H1 (cell line): ENCODE data around the gene TSGA10IP. TPM values are rescaled to one million over a fixed set of nuclear protein-coding genes. Genes with fewer than 3 reads are reported as not detected.

ENCODE experiments used
- ASH2L ChIP-seq: fragments of 200-600, 300-600 bp; sonication (generic); IDR thresholded peaks from one replicate; pipeline ENCODE4 v1.7.1; 2017; ENCODE audit warnings: low read length
- BRCA1 ChIP-seq: IDR thresholded peaks from 2 replicates; pipeline ENCODE4 v1.6.1; 2012; ENCODE audit warnings: low read depth, low read length, improper control_type of control experiment
- SP1 ChIP-seq: IDR thresholded peaks from 2 replicates; pipeline ENCODE4 v1.6.1; 2011; ENCODE audit warnings: low read depth, low read length
- SP4 ChIP-seq: IDR thresholded peaks from 2 replicates; pipeline ENCODE4 v1.6.1; 2012; ENCODE audit warnings: low read length, inconsistent platforms
- TAF7 ChIP-seq: optimal IDR thresholded peaks from 2 replicates; pipeline ENCODE3; 2011; ENCODE audit warnings: low read depth, mild to moderate bottlenecking, inconsistent platforms, low read length, moderate library complexity, borderline replicate concordance
- polyA plus RNA-seq, 7 experiments: library from polyadenylated mRNA; depleted of rRNA in 3 of 7; stranded (reverse) in 5 of 7; unstranded in 2 of 7; fragments of >200 nt in 5 of 7; fragments of 200-250 nt in 2 of 7; gene quantifications; 1 replicate in 5 of 7; 2 replicates in 1 of 7; 4 replicates in 1 of 7; pipeline versions ENCODE4 v1.2.1 to v1.2.3, GENCODE V29; 2011 to 2013; ENCODE audit warnings: missing spikeins in 2 of 7, mixed read lengths in 2 of 7
- total RNA-seq: library from RNA; stranded (reverse); fragmentation: NEBNext Ultra II Directional; extraction: Animal tissue kit (Norgen Biotek cat#: 25700); gene quantifications from 2 replicates; pipeline ENCODE4 v1.2.1, GENCODE V29; 2021
- TF ChIP-seq, protein P1 (sequence below), 3 experiments: IDR thresholded peaks; 1 replicate in 2 of 3; 2 replicates in 1 of 3; pipeline versions ENCODE4 v1.5.1 to v1.6.1; 2011; ENCODE audit warnings: low read length in 3 of 3, mild to moderate bottlenecking in 3 of 3, inconsistent platforms in 2 of 3, low read depth in 1 of 3, moderate library complexity in 1 of 3; ENCODE audit not compliant: insufficient read depth in 1 of 3; ENCODE audit errors: control extremely low read depth in 1 of 3
- TF ChIP-seq, protein P2 (sequence below): IDR thresholded peaks from 2 replicates; pipeline ENCODE4 v1.6.1; 2012; ENCODE audit warnings: inconsistent platforms

Gene TSGA10IP
- total and polyA plus RNA-seq, 2 of the 8 experiments (the other 6 are each of a cell fraction or from before 2014, with no cell fraction given), result 1.9 to 6.0 TPM

DNA sequence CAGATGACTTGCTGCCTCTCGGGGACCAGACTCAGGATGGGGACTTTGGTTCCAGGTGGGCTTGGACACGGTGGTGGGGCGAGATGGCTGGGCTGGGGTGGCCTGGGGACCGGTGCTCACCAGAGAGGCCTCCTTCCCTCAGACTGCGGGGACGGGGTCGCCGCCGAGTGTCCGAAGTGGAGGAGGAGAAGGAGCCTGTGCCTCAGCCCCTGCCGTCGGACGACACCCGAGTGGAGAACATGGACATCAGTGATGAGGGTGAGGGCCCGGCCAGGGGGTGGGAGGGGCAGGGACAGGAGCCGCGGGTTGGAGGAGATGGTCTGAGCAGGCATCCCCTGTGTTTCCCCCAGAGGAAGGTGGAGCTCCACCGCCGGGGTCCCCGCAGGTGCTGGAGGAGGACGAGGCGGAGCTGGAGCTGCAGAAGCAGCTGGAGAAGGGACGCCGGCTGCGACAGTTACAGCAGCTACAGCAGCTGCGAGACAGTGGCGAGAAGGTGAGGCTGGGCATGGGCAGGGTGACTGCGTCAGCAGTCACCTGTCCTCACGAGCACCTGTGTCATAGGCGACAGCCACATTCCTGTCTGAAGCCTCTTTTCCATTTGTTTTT is 22.2 kb downstream of the TSGA10IP start (continued):
- TF ChIP-seq SP4 (no peak), ASH2L (no peak), TAF7 (no peak), BRCA1 (no peak), SP1 (no peak)
- TF ChIP-seq, protein P1, sequence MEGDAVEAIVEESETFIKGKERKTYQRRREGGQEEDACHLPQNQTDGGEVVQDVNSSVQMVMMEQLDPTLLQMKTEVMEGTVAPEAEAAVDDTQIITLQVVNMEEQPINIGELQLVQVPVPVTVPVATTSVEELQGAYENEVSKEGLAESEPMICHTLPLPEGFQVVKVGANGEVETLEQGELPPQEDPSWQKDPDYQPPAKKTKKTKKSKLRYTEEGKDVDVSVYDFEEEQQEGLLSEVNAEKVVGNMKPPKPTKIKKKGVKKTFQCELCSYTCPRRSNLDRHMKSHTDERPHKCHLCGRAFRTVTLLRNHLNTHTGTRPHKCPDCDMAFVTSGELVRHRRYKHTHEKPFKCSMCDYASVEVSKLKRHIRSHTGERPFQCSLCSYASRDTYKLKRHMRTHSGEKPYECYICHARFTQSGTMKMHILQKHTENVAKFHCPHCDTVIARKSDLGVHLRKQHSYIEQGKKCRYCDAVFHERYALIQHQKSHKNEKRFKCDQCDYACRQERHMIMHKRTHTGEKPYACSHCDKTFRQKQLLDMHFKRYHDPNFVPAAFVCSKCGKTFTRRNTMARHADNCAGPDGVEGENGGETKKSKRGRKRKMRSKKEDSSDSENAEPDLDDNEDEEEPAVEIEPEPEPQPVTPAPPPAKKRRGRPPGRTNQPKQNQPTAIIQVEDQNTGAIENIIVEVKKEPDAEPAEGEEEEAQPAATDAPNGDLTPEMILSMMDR (IDR thresholded peaks at IDR 0.05; ENCODE audit: control extremely low read depth in 1 of 3, insufficient read depth in 1 of 3, low read depth in 1 of 3, low read length in 3 of 3), result no peak
- TF ChIP-seq, protein P2, sequence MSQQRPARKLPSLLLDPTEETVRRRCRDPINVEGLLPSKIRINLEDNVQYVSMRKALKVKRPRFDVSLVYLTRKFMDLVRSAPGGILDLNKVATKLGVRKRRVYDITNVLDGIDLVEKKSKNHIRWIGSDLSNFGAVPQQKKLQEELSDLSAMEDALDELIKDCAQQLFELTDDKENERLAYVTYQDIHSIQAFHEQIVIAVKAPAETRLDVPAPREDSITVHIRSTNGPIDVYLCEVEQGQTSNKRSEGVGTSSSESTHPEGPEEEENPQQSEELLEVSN, result no peak
